K562 (cell line): ENCODE data around the gene APOC1. TPM values are rescaled to one million over a fixed set of nuclear protein-coding genes. Genes with fewer than 3 reads are reported as not detected.
A peak's percentile ranks its signal among the peaks of the same experiment; 100 is the strongest.

Experiments used
- ATAC-seq: fragments of 200-7000 bp; cut with Tn5 transposase; 3 replicates; pipeline ENCODE4 v1.9.1; 2020; ENCODE audit warnings: moderate library complexity
- BruUV-seq: library from RNA; stranded (reverse); fragments of 400-500 nt; replicated peaks from 2 replicates; lab custom pipeline; 2021; lab: Mats Ljungman, UMichigan
- CTCF ChIA-PET: fragments of 300-600 bp; formaldehyde crosslinking; extraction: SDS; loops from one replicate; lab custom pipeline; 2021; ENCODE audit warnings: low intra/inter-chr PET ratio; lab: Yijun Ruan, JAX
- POLR2A ChIA-PET: fragments of 300-600, 350-650 bp; sonication (Branson Sonifier 250); formaldehyde crosslinking; extraction: SDS; loops from one replicate; lab custom pipeline; 2021; ENCODE audit warnings: antibody characterized with exemption, inconsistent platforms; lab: Yijun Ruan, JAX
- DNase-seq, 4 experiments: peaks; one replicate each; pipeline versions ENCODE4 v3.0.0 to v3.0.0-alpha.2; 2011 to 2018; ENCODE audit warnings: low spot score in 3 of 4, mixed read lengths in 3 of 4; ENCODE audit errors: extremely low read depth in 1 of 4
- FAIRE-seq: peaks from 2 replicates; lab custom pipeline; 2011; peaks lifted over from hg19 to GRCh38; lab: Jason Lieb, UNC
- H2AFZ ChIP-seq: 2 replicates; pipeline ENCODE4 v1.6.0; 2011; ENCODE audit warnings: low read depth, low read length, control low read depth, inconsistent platforms
- H3K27ac ChIP-seq: fragments of 200-600 bp; 3 replicates; pipeline ENCODE4 v1.8.0; 2011; ENCODE audit warnings: low read depth, mild to moderate bottlenecking, control low read depth, inconsistent platforms, low read length, moderate library complexity, mixed read lengths; ENCODE audit errors: extremely low read depth
- H3K27me3 ChIP-seq, 2 experiments: fragments of 300-600 bp in 1 of 2; 2 replicates in 1 of 2; 3 replicates in 1 of 2; pipeline versions ENCODE4 v1.6.0 to v1.8.0; 2011; ENCODE audit warnings: inconsistent platforms in 2 of 2, low read length in 2 of 2, mild to moderate bottlenecking in 1 of 2, mixed read lengths in 1 of 2, moderate library complexity in 1 of 2; ENCODE audit not compliant: control insufficient read depth in 2 of 2, insufficient read depth in 2 of 2
- H3K36me3 ChIP-seq: fragments of 300-600 bp; 3 replicates; pipeline ENCODE4 v1.8.0; 2011; ENCODE audit warnings: mild to moderate bottlenecking, low read length, inconsistent platforms; ENCODE audit not compliant: control insufficient read depth, insufficient read depth
- H3K4me1 ChIP-seq, 2 experiments: fragments of 200-600 bp in 1 of 2; replicated peaks in 1 of 2; 2 replicates in 1 of 2; 3 replicates in 1 of 2; pipeline versions ENCODE4 v1.5.1 to v1.8.0; 2011; ENCODE audit warnings: inconsistent platforms in 2 of 2, low read length in 2 of 2, mild to moderate bottlenecking in 1 of 2, mixed read lengths in 1 of 2, moderate library complexity in 1 of 2; ENCODE audit not compliant: control insufficient read depth in 2 of 2, insufficient read depth in 2 of 2
- H3K4me2 ChIP-seq: 2 replicates; pipeline ENCODE4 v1.6.1; 2011; ENCODE audit warnings: low read length, control low read depth, inconsistent platforms, mixed read lengths; ENCODE audit not compliant: insufficient read depth
- H3K4me3 ChIP-seq: fragments of 200-600 bp; sonication (generic), shearing (Covaris generic); 2 replicates; pipeline ENCODE4 v1.5.1; 2016; ENCODE audit warnings: control low read depth, inconsistent platforms
- H3K79me2 ChIP-seq: fragments of 200-600 bp; 3 replicates; pipeline ENCODE4 v1.8.0; 2011; ENCODE audit warnings: low read length, inconsistent platforms; ENCODE audit not compliant: control insufficient read depth, insufficient read depth
- H3K9ac ChIP-seq, 2 experiments: 2 replicates each; pipeline versions ENCODE4 v1.6.0 to v1.6.1; 2011; ENCODE audit warnings: low read depth in 2 of 2, low read length in 2 of 2, control low read depth in 1 of 2, inconsistent platforms in 1 of 2, mild to moderate bottlenecking in 1 of 2, mixed read lengths in 1 of 2; ENCODE audit not compliant: insufficient read depth in 1 of 2
- H3K9me1 ChIP-seq: one replicate; pipeline ENCODE4 v1.6.0; 2011; ENCODE audit warnings: inconsistent platforms, mild to moderate bottlenecking, low read length, moderate library complexity; ENCODE audit not compliant: control insufficient read depth, insufficient read depth
- H3K9me3 ChIP-seq: replicated peaks from 2 replicates; pipeline ENCODE4 v1.5.1; 2011; ENCODE audit warnings: low read depth, low read length, inconsistent platforms; ENCODE audit not compliant: control insufficient read depth, insufficient read depth
- H4K20me1 ChIP-seq: replicated peaks from 2 replicates; pipeline ENCODE4 v1.6.1; 2011; ENCODE audit warnings: low read length, inconsistent platforms, mixed read lengths; ENCODE audit not compliant: control insufficient read depth, insufficient read depth
- CBFA2T2 ChIP-seq: fragments of 450-650 bp; conservative IDR thresholded peaks from 2 replicates; pipeline ENCODE4 v1.6.1; 2017; ENCODE audit warnings: mild to moderate bottlenecking
- CEBPB ChIP-seq: fragments of 450-650 bp; IDR thresholded peaks from 2 replicates; pipeline ENCODE4 v1.6.1; 2016; ENCODE audit warnings: missing genetic modification characterization, missing compliant biosample characterization
- EGR1 ChIP-seq: fragments of 450-650 bp; conservative IDR thresholded peaks from 2 replicates; pipeline ENCODE4 v1.6.1; 2017; ENCODE audit warnings: mild to moderate bottlenecking
- EP300 ChIP-seq: IDR thresholded peaks from 2 replicates; pipeline ENCODE4 v1.6.1; 2012; ENCODE audit warnings: low read length, improper control_type of control experiment
- HDGF ChIP-seq: fragments of 450-650 bp; IDR thresholded peaks from 2 replicates; pipeline ENCODE4 v1.6.1; 2016
- MLLT1 ChIP-seq, 2 experiments: fragments of 450-650 bp; IDR thresholded peaks; 2 replicates each; pipeline ENCODE4 v1.6.1; 2016
- PHF20 ChIP-seq: fragments of 450-650 bp; IDR thresholded peaks from 2 replicates; pipeline ENCODE4 v1.6.1; 2018; ENCODE audit not compliant: partially characterized antibody
- SMAD2 ChIP-seq: fragments of 150-350 bp; IDR thresholded peaks from 2 replicates; pipeline ENCODE4 v1.6.1; 2014; ENCODE audit warnings: low read depth, mild to moderate bottlenecking, low read length
- TAF7 ChIP-seq: fragments of 450-650 bp; IDR thresholded peaks from 2 replicates; pipeline ENCODE4 v1.6.1; 2016; ENCODE audit warnings: missing genetic modification characterization, missing compliant biosample characterization
- THRAP3 ChIP-seq: fragments of 450-650 bp; IDR thresholded peaks from 2 replicates; pipeline ENCODE4 v1.6.1; 2016; ENCODE audit warnings: mild to moderate bottlenecking, inconsistent platforms, borderline replicate concordance
- ZKSCAN1 ChIP-seq: fragments of 150-350 bp; IDR thresholded peaks from 2 replicates; pipeline ENCODE4 v1.6.1; 2016; ENCODE audit warnings: low read depth, low read length
- WGBS: fragments of 100-300 bp; shearing (Covaris generic); methylation state at CpG from one replicate; pipeline ENCODE4 v1.1.6; 2016; ENCODE audit warnings: low coverage, mixed read lengths; ENCODE audit not compliant: insufficient coverage; ENCODE audit errors: missing lambda C conversion rate; 5-methylcytosine and 5-hydroxymethylcytosine counted together
- in situ Hi-C: fragments of 300-500 bp; cut with MboI; formaldehyde crosslinking; loops from 4 replicates; pipeline ENCODE4 v1.15.0; 2018; ENCODE audit warnings: inconsistent platforms, mixed read lengths
- intact Hi-C: fragments of 100-400 bp; cut with micrococcal nuclease; formaldehyde crosslinking; loops from 2 replicates; pipeline ENCODE4 v1.14.2; 2022
- polyA plus RNA-seq, 8 experiments: library from polyadenylated mRNA; depleted of rRNA in 4 of 8; stranded (reverse) in 5 of 8; unstranded in 3 of 8; fragments of >200 nt; fragmentation: Nextera tagmentation in 2 of 8; fragmentation: Illumina TruSeq in 1 of 8; extraction: Ambion mirVana in 2 of 8; extraction: Trizol in 1 of 8; gene quantifications; 2 replicates each; pipeline versions ENCODE4 v1.2.1 to v1.2.3, GENCODE V29; 2011 to 2014; ENCODE audit warnings: inconsistent platforms in 1 of 8, missing spikeins in 1 of 8
- total RNA-seq, 7 experiments: library from RNA; depleted of rRNA in 6 of 7; stranded (reverse); fragments of >200 nt in 6 of 7; fragmentation: Illumina TruSeq in 2 of 7; extraction: Trizol in 2 of 7; gene quantifications; 2 replicates each; pipeline versions ENCODE4 v1.2.1 to v1.2.3, GENCODE V29; 2011 to 2021; ENCODE audit warnings: low replicate concordance in 1 of 7

APOC1 gene
- total and polyA plus RNA-seq, 9 of the 15 experiments (the other 6 are each of a cell fraction or from before 2014, with no cell fraction given), result 115 to 408 (median 220) TPM

GRCh38 chr19:44939668-44940067 is 25.3 kb downstream of the APOC1 start:
- ChIA-PET POLR2A (no interaction called here), CTCF (no interaction called here)
- H3K9ac ChIP-seq, result no peak overlapping the region
- no peak overlapping the region for H3K4me3 ChIP-seq
- ATAC-seq, result no peak
- 71% methylated on average over 4 of the region's 5 CpGs for WGBS
- no peaks in the 10 kb centered on the region for H3K9me3 ChIP-seq
- no peak overlapping the region for H3K4me2 ChIP-seq
- no peaks in the 10 kb centered on the region for H3K27me3 ChIP-seq
- H3K9me1 ChIP-seq, result no peaks in the 10 kb centered on the region
- TF ChIP-seq CBFA2T2 (no peak), ZKSCAN1 (0 out of 2 replicates have a peak, but pooled peaks have one; percentile 60), EP300 (no peak), CEBPB (tag) (0 out of 2 replicates have a peak, but pooled peaks have one; percentile 5), SMAD2 (no peak), TAF7 (tag) (no peak)
- TF ChIP-seq, all 486 proteins: peak for 2
- intact Hi-C loops, result no loop called here
- DNase-seq (no peak), FAIRE-seq (no peak)
- Histone ChIP-seq H3K79me2 (no peaks in the 10 kb centered on the region), H3K27ac (no peak overlapping the region), H2AFZ (no peak overlapping the region), H4K20me1 (no peaks in the 10 kb centered on the region), H3K4me1 (peaks cover 21 to 33% of the 10 kb centered on the region in 2 experiments; a peak in 4 of 5 replicates), H3K36me3 (no peaks in the 10 kb centered on the region)
- in situ Hi-C loops, result no loop called here
- no TSS peak for BruUV-seq

- TF ChIP-seq THRAP3 (0 out of 2 replicates have a peak, but pooled peaks have one; percentile 72), EGR1 (peak; percentile 15; the same call in 1 of the 2 replicates), PHF20 (peak; percentile 13), HDGF (no peak), MLLT1 (IDR thresholded peaks at IDR 0.05) (peak in 1 of 2 experiments; percentile 88; a peak in 2 of 4 replicates)
- H3K4me3 ChIP-seq, result no peak within 1 kb of the TSS
- H2AFZ ChIP-seq, result peak within 1 kb of the TSS; percentile 40; the same call in 1 of the 2 replicates
- H3K79me2 ChIP-seq, result no peaks in the 10 kb centered on the region
- ATAC-seq, result 0 out of 3 replicates have a peak, but pooled peaks have one; percentile 10
- 73% methylated on average over 14 of the region's 14 CpGs for WGBS
- H3K4me1 ChIP-seq, result peaks cover 15 to 30% of the 10 kb centered on the region in 2 experiments; a peak in 4 of 5 replicates
- no peaks in the 10 kb centered on the region for H4K20me1 ChIP-seq
- no peaks in the 10 kb centered on the region for H3K27me3 ChIP-seq
- DNase-seq, result peak in 3 of 4 experiments; percentile 29 to 42 (median 39)
- ChIA-PET CTCF (no interaction called here), POLR2A (interaction anchor here (0.9 kb wide), 1 partner anchor 13 kb away, joined by 3 read pairs; the partner anchor contains the start of gene CLPTM1)
- no peaks in the 10 kb centered on the region for H3K9me3 ChIP-seq
- no peak within 1 kb of the TSS for H3K27ac ChIP-seq
- no TSS peak for BruUV-seq
- H3K9ac ChIP-seq, result peak within 1 kb of the TSS in 1 of 2 experiments; percentile 59; a peak in 2 of 4 replicates
- intact Hi-C loops, result no loop called here
- no peak for FAIRE-seq
- no peaks in the 10 kb centered on the region for H3K9me1 ChIP-seq
- in situ Hi-C loops, result no loop called here
- H3K36me3 ChIP-seq, result no peaks in the 10 kb centered on the region
- H3K4me2 ChIP-seq, result no peak within 1 kb of the TSS
Observed at GRCh38 chr19:44942067-44942571, 27.7 kb downstream of the APOC1 start, which contains the start of gene APOC4. Gene APOC4, plus strand, starts transcription at chr19:44942237. Its CDS starts 41 bp downstream, at chr19:44942278.
